Glomerular endothelial cell (primary cell): ENCODE results near the gene AGMAT. TPM values are rescaled to one million over a fixed set of nuclear protein-coding genes. Genes with fewer than 3 reads are reported as not detected.

Experiments used
- DNase-seq: peaks from one replicate; pipeline ENCODE4 v3.0.0-alpha.2; 2011; ENCODE audit warnings: low read depth, low spot score; ENCODE audit errors: extremely low read depth
- total RNA-seq: library from RNA; depleted of rRNA; stranded (reverse); fragments of >200 nt; gene quantifications from 2 replicates; pipeline ENCODE4 v1.2.3, GENCODE V29; 2015

The AGMAT gene
- total RNA-seq, 1 donor from 2014 or later: 0.35 TPM

- peak; percentile 41 for DNase-seq
Measured at GRCh38 chr1:15524283-15525049, 60.4 kb downstream of the AGMAT start.

DNA sequence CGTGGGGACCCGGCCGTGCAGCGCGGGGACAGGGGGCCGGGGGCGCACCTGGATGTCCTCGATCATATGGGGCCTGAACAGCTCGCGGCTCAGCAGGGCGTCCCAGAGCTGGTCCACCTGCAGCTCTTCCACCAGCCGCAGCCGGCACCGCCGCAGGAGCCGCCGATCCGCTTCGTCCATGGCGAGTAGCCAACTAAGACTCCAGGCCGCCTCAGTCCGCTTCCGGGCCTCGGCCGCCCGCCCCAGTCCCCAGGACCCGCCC, 60.9 kb downstream of the AGMAT start, which contains the start of gene CASP9:
Gene CASP9, minus strand, starts transcription at position 195 of the 262 bp plus-strand sequence. Its CDS starts 15 bp downstream, at position 180.
- DNase-seq: no peak

DNA sequence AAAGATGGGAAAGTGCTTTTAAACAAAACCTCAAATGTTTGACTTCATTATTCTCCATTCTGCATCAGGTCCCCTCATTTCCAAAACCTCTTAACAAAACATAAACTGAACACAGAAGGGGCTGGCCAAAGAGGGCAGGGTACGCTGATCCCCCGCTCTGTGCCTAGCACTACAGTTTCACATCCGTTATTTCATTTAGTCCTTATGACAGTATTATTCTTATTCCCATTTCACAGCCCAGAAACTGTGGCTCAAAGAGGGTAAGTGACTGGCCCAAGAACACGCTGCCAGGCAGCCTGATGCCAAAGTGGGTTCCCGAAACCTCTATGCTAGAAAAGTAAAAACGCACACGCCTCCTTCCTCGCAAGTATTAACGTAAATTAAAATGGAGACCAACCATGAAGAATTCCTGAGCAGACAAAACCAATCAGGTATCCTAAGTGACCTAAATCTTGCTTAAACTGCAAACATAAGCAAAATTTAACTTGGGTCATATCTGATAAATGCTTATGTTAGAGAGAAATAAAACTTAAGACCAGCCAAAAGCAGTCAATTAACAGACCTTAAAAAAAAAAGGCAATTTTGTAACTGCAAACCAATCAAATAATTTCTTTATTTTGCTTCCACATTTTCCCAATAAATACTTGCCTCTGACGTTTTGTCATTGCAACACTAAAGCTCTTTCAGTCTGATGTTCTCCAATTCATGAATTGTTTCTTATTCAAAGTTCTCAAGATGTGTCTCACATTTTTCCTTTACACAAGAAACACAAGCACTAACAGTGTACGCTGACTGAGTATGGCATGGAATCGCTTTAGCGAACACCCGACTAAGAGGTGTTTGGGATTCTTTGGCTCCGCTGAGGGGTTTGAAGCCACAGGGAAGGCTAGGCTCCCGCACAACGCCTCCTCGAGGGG, 61.5 kb downstream of the AGMAT start:
- no peak for DNase-seq

DNA sequence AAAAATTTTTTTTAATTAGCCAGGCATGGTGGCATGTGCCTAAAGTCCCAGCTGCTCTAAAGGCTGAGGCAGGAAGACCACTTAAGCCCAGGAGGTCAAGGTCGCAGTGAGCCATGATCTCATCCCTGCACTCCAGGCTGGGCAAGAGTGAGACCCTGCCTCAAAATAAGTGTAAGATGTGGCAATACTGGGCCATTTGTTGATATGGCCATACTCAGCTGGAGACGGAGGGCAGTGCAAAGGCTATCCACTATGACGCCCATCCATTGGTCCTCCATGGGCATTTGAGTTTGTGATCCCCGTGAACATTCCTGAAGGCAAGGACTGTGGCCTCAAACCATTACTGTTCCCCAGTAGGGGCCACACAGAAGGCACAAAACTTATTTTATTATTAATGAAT, 62.3 kb downstream of the AGMAT start:
- no peak for DNase-seq

Other genes starting within 250 kb of the AGMAT start
- 70.3 and 100 TPM in 2 replicates for gene EFHD2, start 175.2 kb downstream of the AGMAT start, total RNA-seq
- not detected in 2 replicates for gene CTRC, start 146.6 kb downstream of the AGMAT start, total RNA-seq
- gene CELA2A, start 128.3 kb downstream of the AGMAT start, total RNA-seq: not detected in 2 replicates
- gene CELA2B, start 108.9 kb downstream of the AGMAT start, total RNA-seq: not detected in 2 replicates
- 13.9 and 19.7 TPM in 2 replicates for gene CASP9, start 60.8 kb downstream of the AGMAT start, total RNA-seq
- 20.7 and 31.2 TPM in 2 replicates for gene DNAJC16, start 58.2 kb downstream of the AGMAT start, total RNA-seq
- gene DDI2, start 32.4 kb upstream of the AGMAT start, total RNA-seq: 10.1 and 28.4 TPM in 2 replicates
- 44.5 and 67.7 TPM in 2 replicates for gene PLEKHM2, start 99.3 kb upstream of the AGMAT start, total RNA-seq
- gene SLC25A34, start 151.2 kb upstream of the AGMAT start, total RNA-seq: 0.19 and 0.53 TPM in 2 replicates
- not detected in 2 replicates for gene TMEM82, start 157.4 kb upstream of the AGMAT start, total RNA-seq
- 191 and 231 TPM in 2 replicates for gene FBLIM1, start 173.7 kb upstream of the AGMAT start, total RNA-seq
- gene UQCRHL, start 222.6 kb upstream of the AGMAT start, total RNA-seq: 0.76 and 2.3 TPM in 2 replicates